ENCODE measurements around the gene MINPP1. TPM values are rescaled to one million over a fixed set of nuclear protein-coding genes. Genes with fewer than 3 reads are reported as not detected.

MINPP1 gene
- total and polyA plus RNA-seq, 2 experiments from 2014 or later: 21.7 to 24.0 TPM

DNA sequence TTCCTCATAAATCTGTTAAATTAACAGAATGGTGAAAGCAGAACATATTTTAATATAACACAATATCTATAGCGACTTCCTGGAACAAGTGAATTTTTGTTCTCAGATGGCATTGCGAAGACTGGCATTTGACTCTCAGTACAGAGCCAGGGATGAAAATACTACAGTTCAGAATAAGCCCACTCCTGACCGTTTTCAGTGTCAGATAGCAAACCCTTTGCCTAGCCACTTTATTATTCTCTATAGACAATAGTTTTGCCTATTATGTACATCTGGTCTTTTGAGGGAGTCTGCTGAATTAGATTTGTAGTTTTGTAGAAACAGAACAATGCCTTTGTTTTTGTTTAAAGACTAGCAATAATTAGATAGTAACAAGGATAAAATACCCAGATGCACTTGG, 2.3 kb downstream of the MINPP1 start:
- no peak for DNase-seq (ENCODE audit: low read depth in 1 of 2, low spot score in 1 of 2)
- TF ChIP-seq, protein P1, sequence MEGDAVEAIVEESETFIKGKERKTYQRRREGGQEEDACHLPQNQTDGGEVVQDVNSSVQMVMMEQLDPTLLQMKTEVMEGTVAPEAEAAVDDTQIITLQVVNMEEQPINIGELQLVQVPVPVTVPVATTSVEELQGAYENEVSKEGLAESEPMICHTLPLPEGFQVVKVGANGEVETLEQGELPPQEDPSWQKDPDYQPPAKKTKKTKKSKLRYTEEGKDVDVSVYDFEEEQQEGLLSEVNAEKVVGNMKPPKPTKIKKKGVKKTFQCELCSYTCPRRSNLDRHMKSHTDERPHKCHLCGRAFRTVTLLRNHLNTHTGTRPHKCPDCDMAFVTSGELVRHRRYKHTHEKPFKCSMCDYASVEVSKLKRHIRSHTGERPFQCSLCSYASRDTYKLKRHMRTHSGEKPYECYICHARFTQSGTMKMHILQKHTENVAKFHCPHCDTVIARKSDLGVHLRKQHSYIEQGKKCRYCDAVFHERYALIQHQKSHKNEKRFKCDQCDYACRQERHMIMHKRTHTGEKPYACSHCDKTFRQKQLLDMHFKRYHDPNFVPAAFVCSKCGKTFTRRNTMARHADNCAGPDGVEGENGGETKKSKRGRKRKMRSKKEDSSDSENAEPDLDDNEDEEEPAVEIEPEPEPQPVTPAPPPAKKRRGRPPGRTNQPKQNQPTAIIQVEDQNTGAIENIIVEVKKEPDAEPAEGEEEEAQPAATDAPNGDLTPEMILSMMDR (IDR thresholded peaks at IDR 0.05; ENCODE audit: low read depth, low read length): no peak
- H3K4me3 ChIP-seq: no peak overlapping the region

GRCh38 chr10:87507879-87508483, 3.3 kb downstream of the MINPP1 start:
- H3K9me3 ChIP-seq (ENCODE audit: low read depth): no peaks in the 10 kb centered on the region
- H3K4me3 ChIP-seq: no peak overlapping the region

More for the DNA sequence above, 2.3 kb downstream of the MINPP1 start:
- Histone ChIP-seq H3K36me3 (peaks cover 15% of the 10 kb centered on the region), H3K27me3 (no peaks in the 10 kb centered on the region), H3K27ac (no peak overlapping the region), H3K4me1 (ENCODE audit: low read depth) (peaks cover 17% of the 10 kb centered on the region), H3K9me3 (ENCODE audit: low read depth) (no peaks in the 10 kb centered on the region)

GRCh38 chr10:87508837-87509236, 4.1 kb downstream of the MINPP1 start:
- Histone ChIP-seq H3K27ac (no peak overlapping the region), H3K4me3 (no peak overlapping the region), H3K9me3 (ENCODE audit: low read depth) (no peaks in the 10 kb centered on the region), H3K36me3 (peaks cover 22% of the 10 kb centered on the region), H3K27me3 (no peaks in the 10 kb centered on the region), H3K4me1 (ENCODE audit: low read depth) (peaks cover 13% of the 10 kb centered on the region)
- no peak for DNase-seq (ENCODE audit: low read depth in 1 of 2, low spot score in 1 of 2)
- TF ChIP-seq, protein P1 (IDR thresholded peaks at IDR 0.05; ENCODE audit: low read depth, low read length): no peak

More at GRCh38 chr10:87507879-87508483, 3.3 kb downstream of the MINPP1 start:
- Histone ChIP-seq H3K27ac (no peak overlapping the region), H3K36me3 (peaks cover 15% of the 10 kb centered on the region), H3K27me3 (no peaks in the 10 kb centered on the region), H3K4me1 (ENCODE audit: low read depth) (peaks cover 17% of the 10 kb centered on the region)
- no peak for DNase-seq (ENCODE audit: low read depth in 1 of 2, low spot score in 1 of 2)
- TF ChIP-seq, protein P1 (IDR thresholded peaks at IDR 0.05; ENCODE audit: low read depth, low read length): no peak

- H3K36me3 ChIP-seq: peaks cover 31% of the 10 kb centered on the region
- DNase-seq (ENCODE audit: low read depth in 1 of 2, low spot score in 1 of 2): no peak
These were observed 5.3 kb downstream of the MINPP1 start for GRCh38 chr10:87510025-87510424.

DNA sequence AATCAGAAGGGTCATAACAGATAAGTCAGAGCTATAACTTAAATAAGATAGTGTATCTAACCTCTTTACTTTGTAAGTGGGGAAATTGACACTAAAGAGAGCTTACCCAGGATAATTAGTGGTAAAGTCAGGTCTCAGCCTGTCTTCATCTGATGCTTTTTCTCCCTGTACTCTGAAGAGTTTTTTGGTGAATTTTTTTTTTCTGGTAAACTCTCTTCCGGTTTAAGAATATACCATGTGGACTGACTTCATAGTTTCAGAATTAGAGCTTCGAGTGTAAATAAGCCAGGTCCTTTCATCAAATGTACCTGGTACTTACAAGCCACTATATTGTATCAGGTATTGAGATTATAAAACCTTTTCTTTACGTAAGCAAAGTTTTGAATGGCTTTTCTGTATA, 6.8 kb downstream of the MINPP1 start:
- H3K4me3 ChIP-seq: no peak overlapping the region
- peaks cover 33% of the 10 kb centered on the region for H3K36me3 ChIP-seq
- no peaks in the 10 kb centered on the region for H3K9me3 ChIP-seq (ENCODE audit: low read depth)
- DNase-seq (ENCODE audit: low read depth in 1 of 2, low spot score in 1 of 2): no peak
- H3K27me3 ChIP-seq: no peaks in the 10 kb centered on the region
- H3K4me1 ChIP-seq (ENCODE audit: low read depth): peaks cover 1% of the 10 kb centered on the region
- TF ChIP-seq, protein P1 (IDR thresholded peaks at IDR 0.05; ENCODE audit: low read depth, low read length): no peak
- H3K27ac ChIP-seq: no peak overlapping the region

More at GRCh38 chr10:87510025-87510424, 5.3 kb downstream of the MINPP1 start:
- Histone ChIP-seq H3K27me3 (no peaks in the 10 kb centered on the region), H3K9me3 (ENCODE audit: low read depth) (no peaks in the 10 kb centered on the region), H3K4me3 (no peak overlapping the region), H3K4me1 (ENCODE audit: low read depth) (peaks cover 11% of the 10 kb centered on the region), H3K27ac (no peak overlapping the region)
- TF ChIP-seq, protein P1 (IDR thresholded peaks at IDR 0.05; ENCODE audit: low read depth, low read length): no peak

Data from cardiac muscle cell (in vitro differentiated cells and primary cell).